IMR-90 (cell line): ENCODE results near the gene KAT6B. TPM values are rescaled to one million over a fixed set of nuclear protein-coding genes. Genes with fewer than 3 reads are reported as not detected.

Experiments
- ATAC-seq: fragments of 200-7000 bp; cut with Tn5 transposase; 2 replicates; pipeline ENCODE4 v1.9.1; 2020; ENCODE audit warnings: low read depth, mild to moderate bottlenecking, moderate library complexity
- BruUV-seq: library from RNA; stranded (reverse); fragments of 400-500 nt; replicated peaks from 2 replicates; lab custom pipeline; 2021; lab: Mats Ljungman, UMichigan
- CTCF ChIA-PET: fragments of 300-600 bp; formaldehyde crosslinking; extraction: SDS; loops from one replicate; lab custom pipeline; 2021; ENCODE audit warnings: antibody characterized with exemption; lab: Yijun Ruan, JAX
- POLR2A ChIA-PET: fragments of 300-600 bp; sonication (Branson Sonifier 250); formaldehyde crosslinking; loops from one replicate; lab custom pipeline; 2022; ENCODE audit warnings: antibody characterized with exemption; ENCODE audit not compliant: unreplicated experiment; lab: Charles Lee
- DNase-seq: peaks from one replicate; pipeline ENCODE4 v3.0.0; 2013
- H2AFZ ChIP-seq: replicated peaks from 2 replicates; pipeline ENCODE3; 2013; ENCODE audit warnings: low read length, mild to moderate bottlenecking; ENCODE audit not compliant: poor library complexity
- H2AK5ac ChIP-seq: 2 replicates; pipeline ENCODE4 v1.6.1; 2013; ENCODE audit warnings: low read depth, low read length, inconsistent platforms
- H2AK9ac ChIP-seq: replicated peaks from 2 replicates; pipeline ENCODE3; 2013; ENCODE audit warnings: mild to moderate bottlenecking, low read depth, low read length, moderate library complexity; ENCODE audit not compliant: poor library complexity
- H2BK120ac ChIP-seq: 2 replicates; pipeline ENCODE4 v1.6.1; 2013; ENCODE audit warnings: low read depth, low read length, inconsistent platforms
- H2BK15ac ChIP-seq: 3 replicates; pipeline ENCODE4 v1.6.1; 2013; ENCODE audit warnings: low read depth, low read length, inconsistent platforms
- H2BK20ac ChIP-seq: 2 replicates; pipeline ENCODE4 v1.6.1; 2013; ENCODE audit warnings: low read depth, mild to moderate bottlenecking, inconsistent platforms, low read length, moderate library complexity
- H2BK5ac ChIP-seq: 2 replicates; pipeline ENCODE4 v1.6.1; 2013; ENCODE audit warnings: mild to moderate bottlenecking, low read depth, low read length, inconsistent platforms; ENCODE audit not compliant: poor library complexity, severe bottlenecking
- H3K14ac ChIP-seq: replicated peaks from 2 replicates; pipeline ENCODE4 v1.6.1; 2013; ENCODE audit warnings: low read depth, low read length, inconsistent platforms
- H3K18ac ChIP-seq: 2 replicates; pipeline ENCODE4 v1.6.1; 2013; ENCODE audit warnings: low read depth, low read length, control low read depth
- H3K23ac ChIP-seq: 2 replicates; pipeline ENCODE4 v1.6.1; 2013; ENCODE audit warnings: low read depth, low read length, inconsistent platforms
- H3K27ac ChIP-seq: 2 replicates; pipeline ENCODE4 v1.5.1; 2013; ENCODE audit warnings: mild to moderate bottlenecking, control low read depth, low read length; ENCODE audit not compliant: insufficient read depth
- H3K27me3 ChIP-seq: 2 replicates; pipeline ENCODE4 v1.6.1; 2013; ENCODE audit warnings: low read length; ENCODE audit not compliant: control insufficient read depth, insufficient read depth
- H3K36me3 ChIP-seq: 2 replicates; pipeline ENCODE4 v1.6.1; 2013; ENCODE audit warnings: low read length, mixed read lengths; ENCODE audit not compliant: control insufficient read depth, insufficient read depth
- H3K4ac ChIP-seq: 2 replicates; pipeline ENCODE4 v1.6.1; 2013; ENCODE audit warnings: low read depth, low read length, inconsistent platforms
- H3K4me1 ChIP-seq: 2 replicates; pipeline ENCODE4 v1.6.1; 2013; ENCODE audit warnings: low read length, mixed read lengths; ENCODE audit not compliant: control insufficient read depth, insufficient read depth
- H3K4me2 ChIP-seq: 2 replicates; pipeline ENCODE4 v1.6.1; 2013; ENCODE audit warnings: low read depth, mild to moderate bottlenecking, control low read depth, low read length, moderate library complexity
- H3K4me3 ChIP-seq: 2 replicates; pipeline ENCODE4 v1.5.1; 2013; ENCODE audit warnings: low read depth, mild to moderate bottlenecking, control low read depth, low read length, moderate library complexity; ENCODE audit not compliant: insufficient read depth
- H3K56ac ChIP-seq: 2 replicates; pipeline ENCODE4 v1.6.1; 2013; ENCODE audit warnings: low read length, inconsistent platforms; ENCODE audit not compliant: insufficient read depth; ENCODE audit errors: extremely low read depth
- H3K79me1 ChIP-seq, 2 experiments: 2 replicates each; pipeline ENCODE4 v1.6.1; 2013; ENCODE audit warnings: low read length in 2 of 2, inconsistent platforms in 1 of 2, low read depth in 1 of 2
- H3K9ac ChIP-seq: 2 replicates; pipeline ENCODE4 v1.6.1; 2013; ENCODE audit warnings: low read depth, low read length, control low read depth
- H3K9me1 ChIP-seq: 2 replicates; pipeline ENCODE4 v1.6.1; 2013; ENCODE audit warnings: low read length, inconsistent platforms; ENCODE audit not compliant: insufficient read depth
- H3K9me3 ChIP-seq: 2 replicates; pipeline ENCODE4 v1.6.1; 2013; ENCODE audit warnings: low read length; ENCODE audit not compliant: control insufficient read depth, insufficient read depth
- H4K20me1 ChIP-seq: 2 replicates; pipeline ENCODE4 v1.6.1; 2013; ENCODE audit warnings: low read length, inconsistent platforms; ENCODE audit not compliant: insufficient read depth
- H4K5ac ChIP-seq: 2 replicates; pipeline ENCODE4 v1.6.1; 2013; ENCODE audit warnings: mild to moderate bottlenecking, low read depth, low read length, control low read depth
- H4K8ac ChIP-seq, 2 experiments: 2 replicates each; pipeline ENCODE4 v1.6.1; 2013; ENCODE audit warnings: low read depth in 2 of 2, low read length in 2 of 2, control low read depth in 1 of 2, inconsistent platforms in 1 of 2
- H4K91ac ChIP-seq: 2 replicates; pipeline ENCODE4 v1.6.1; 2013; ENCODE audit warnings: low read depth, low read length, inconsistent platforms; ENCODE audit not compliant: insufficient read depth
- BHLHE40 ChIP-seq: fragments of 150-350 bp; IDR thresholded peaks from 2 replicates; pipeline ENCODE4 v1.6.1; 2016; ENCODE audit warnings: mild to moderate bottlenecking, low read depth, low read length
- CEBPB ChIP-seq: IDR thresholded peaks from 2 replicates; pipeline ENCODE4 v1.6.1; 2012; ENCODE audit warnings: low read depth, low read length, improper control_type of control experiment
- CHD1 ChIP-seq: IDR thresholded peaks from 2 replicates; pipeline ENCODE4 v1.6.1; 2012; ENCODE audit warnings: low read depth, low read length, improper control_type of control experiment
- CTCF ChIP-seq: conservative IDR thresholded peaks from 2 replicates; pipeline ENCODE4 v1.5.1; 2012; ENCODE audit warnings: mild to moderate bottlenecking, low read depth, low read length, improper control_type of control experiment
- ELK1 ChIP-seq: fragments of 150-350 bp; IDR thresholded peaks from 2 replicates; pipeline ENCODE4 v1.6.1; 2016; ENCODE audit warnings: low read depth, mild to moderate bottlenecking, low read length, moderate library complexity, borderline replicate concordance
- FOS ChIP-seq: fragments of 150-350 bp; IDR thresholded peaks from 2 replicates; pipeline ENCODE4 v1.6.1; 2016; ENCODE audit warnings: low read depth, low read length
- MAFK ChIP-seq: IDR thresholded peaks from 2 replicates; pipeline ENCODE4 v1.6.1; 2012; ENCODE audit warnings: low read depth, low read length, improper control_type of control experiment
- MAZ ChIP-seq: IDR thresholded peaks from 2 replicates; pipeline ENCODE4 v1.6.1; 2012; ENCODE audit warnings: low read depth, mild to moderate bottlenecking, low read length, improper control_type of control experiment, moderate library complexity, borderline replicate concordance
- POLR2A ChIP-seq: IDR thresholded peaks from 2 replicates; pipeline ENCODE4 v1.6.1; 2012; ENCODE audit warnings: mild to moderate bottlenecking, low read depth, low read length
- RAD21 ChIP-seq: IDR thresholded peaks from 2 replicates; pipeline ENCODE4 v1.6.1; 2012; ENCODE audit warnings: low read length, improper control_type of control experiment
- RFX5 ChIP-seq: IDR thresholded peaks from 2 replicates; pipeline ENCODE4 v1.8.0; 2012; ENCODE audit warnings: low read depth, mild to moderate bottlenecking, low read length, moderate library complexity
- USF2 ChIP-seq: fragments of 150-350 bp; IDR thresholded peaks from 2 replicates; pipeline ENCODE4 v1.6.1; 2017; ENCODE audit warnings: mild to moderate bottlenecking, antibody characterized with exemption, low read length, low read depth
- WGBS, 2 experiments: methylation state at CpG; one replicate each; pipeline versions ENCODE4 v1.1.5 to v1.1.7; 2013; ENCODE audit warnings: missing lambda C conversion rate in 2 of 2; ENCODE audit not compliant: insufficient read length in 1 of 2; ENCODE audit errors: extremely low coverage in 2 of 2; 5-methylcytosine and 5-hydroxymethylcytosine counted together
- dilution Hi-C: fragments of 300-500 bp; cut with HindIII; formaldehyde crosslinking; loops from one replicate; pipeline ENCODE4 v1.14.3; 2018; ENCODE audit warnings: low sequenced_read_pairs; ENCODE audit not compliant: unreplicated experiment
- in situ Hi-C: fragments of 300-500 bp; cut with MboI; formaldehyde crosslinking; loops from 3 replicates; pipeline ENCODE4 v1.14.3; 2019; ENCODE audit warnings: low sequenced_read_pairs, inconsistent platforms, mixed read lengths
- intact Hi-C: fragments of 100-400 bp; cut with micrococcal nuclease; formaldehyde crosslinking; loops from 2 replicates; pipeline ENCODE4 v1.10.0; 2022
- polyA plus RNA-seq, 3 experiments: library from polyadenylated mRNA; depleted of rRNA; stranded (reverse); fragments of >200 nt; gene quantifications; 2 replicates each; pipeline ENCODE4 v1.2.3, GENCODE V29; 2012; ENCODE audit warnings: low replicate concordance in 1 of 3
- total RNA-seq: library from RNA; depleted of rRNA; stranded (reverse); fragments of >200 nt; gene quantifications from 2 replicates; pipeline ENCODE4 v1.2.3, GENCODE V29; 2012

The KAT6B gene
- total and polyA plus RNA-seq, 2 of the 4 experiments (the other 2 are of a cell fraction) = 8.8 to 28.1 TPM

- H3K9me3 ChIP-seq = no peaks in the 10 kb centered on the region
- no peak overlapping the region for H2BK120ac ChIP-seq
- H3K14ac ChIP-seq = no peak overlapping the region
- H3K18ac ChIP-seq = no peak overlapping the region
- H2AFZ ChIP-seq = no peak overlapping the region
- DNase-seq (no peak), ATAC-seq (no peak)
- H2AK9ac ChIP-seq = no peak overlapping the region
- no peak overlapping the region for H3K4me3 ChIP-seq
- H3K23ac ChIP-seq = no peak overlapping the region
- peaks cover 34 to 44% of the 10 kb centered on the region in 2 experiments for H3K79me1 ChIP-seq
- H4K20me1 ChIP-seq = no peaks in the 10 kb centered on the region
- peaks cover 3% of the 10 kb centered on the region; the same call in 1 of the 2 replicates for H3K36me3 ChIP-seq
- no peak overlapping the region for H2BK5ac ChIP-seq
- H3K27me3 ChIP-seq = no peaks in the 10 kb centered on the region
- H3K4me1 ChIP-seq = no peaks in the 10 kb centered on the region
- ChIA-PET CTCF (interaction anchor here (0.6 to 1.0 kb wide), 2 partner anchors 11 to 109 kb away, joined by 3 to 5 read pairs; no protein-coding TSS in a partner anchor), POLR2A (no interaction called here)
- no peak overlapping the region for H4K8ac ChIP-seq
- no peak overlapping the region for H4K5ac ChIP-seq
- 80% methylated on average over 5 of the region's 9 CpGs; no CpG with 5 or more reads in 1 of the 2 experiments for WGBS, 2 experiments
- no peak overlapping the region for H3K9ac ChIP-seq
- H3K56ac ChIP-seq = no peak overlapping the region
- H2AK5ac ChIP-seq = no peak overlapping the region
- BruUV-seq = no TSS peak
- H3K9me1 ChIP-seq = peaks cover under 1% of the 10 kb centered on the region; the same call in 1 of the 2 replicates
- in situ Hi-C loops = no loop called here
- dilution Hi-C loops = no loop called here
- intact Hi-C loops = no loop called here
- no peak overlapping the region for H2BK15ac ChIP-seq
- TF ChIP-seq USF2 = no peak
- TF ChIP-seq CTCF = no peak
- no peak for TF ChIP-seq MAZ
- TF ChIP-seq FOS = no peak
- no peak for TF ChIP-seq MAFK
- TF ChIP-seq CEBPB = no peak
- TF ChIP-seq RFX5 = no peak
- TF ChIP-seq ELK1 = no peak
- no peak for TF ChIP-seq CHD1
- no peak for TF ChIP-seq POLR2A
- no peak for TF ChIP-seq RAD21
- TF ChIP-seq BHLHE40 = no peak
- H2BK20ac ChIP-seq = no peak overlapping the region
- H3K4ac ChIP-seq = no peak overlapping the region
- H3K4me2 ChIP-seq = no peak overlapping the region; the same call in 1 of the 2 replicates
- H3K27ac ChIP-seq = no peak overlapping the region
- H4K91ac ChIP-seq = no peak overlapping the region
Measured at GRCh38 chr10:74957285-74957961, 131.0 kb downstream of the KAT6B start.
